ENCODE measurements around the gene SNRNP48.

DNA sequence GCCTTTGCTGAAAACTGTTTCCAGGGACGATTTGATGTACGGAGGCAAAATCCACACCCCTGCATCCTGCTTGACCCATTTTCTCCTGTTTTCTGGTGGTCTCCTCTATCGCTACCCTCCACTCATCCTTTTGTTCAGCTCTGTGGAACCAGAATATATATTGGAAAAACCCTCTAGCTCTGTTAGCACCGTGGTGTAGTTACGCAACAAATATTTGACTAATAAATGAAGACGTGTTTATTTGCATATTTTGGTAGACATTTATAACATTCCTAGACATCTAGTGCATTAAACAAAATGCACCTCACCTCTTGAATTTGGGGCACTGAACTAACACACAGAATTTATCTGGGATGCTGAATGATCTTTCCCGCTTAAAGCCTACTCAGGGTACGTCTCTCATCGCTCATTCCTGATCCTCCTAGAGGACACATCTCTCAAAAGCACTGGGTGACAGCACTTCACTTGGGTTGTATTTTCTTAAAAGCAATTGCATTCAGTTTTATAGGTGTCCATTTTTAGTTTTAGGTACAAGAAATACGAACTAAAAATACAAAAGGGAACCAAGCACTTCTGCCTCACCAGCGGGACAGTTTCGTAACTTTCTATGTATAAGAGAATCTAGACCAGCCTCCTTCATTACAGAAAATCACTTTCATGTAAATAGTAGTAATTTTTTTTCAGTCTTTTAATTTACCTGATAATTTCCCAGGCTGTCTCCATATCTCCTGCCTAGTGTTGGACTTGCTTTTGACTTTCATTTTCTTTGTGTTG lies 59.2 kb downstream of the SNRNP48 start:
- TF ChIP-seq, protein P1, sequence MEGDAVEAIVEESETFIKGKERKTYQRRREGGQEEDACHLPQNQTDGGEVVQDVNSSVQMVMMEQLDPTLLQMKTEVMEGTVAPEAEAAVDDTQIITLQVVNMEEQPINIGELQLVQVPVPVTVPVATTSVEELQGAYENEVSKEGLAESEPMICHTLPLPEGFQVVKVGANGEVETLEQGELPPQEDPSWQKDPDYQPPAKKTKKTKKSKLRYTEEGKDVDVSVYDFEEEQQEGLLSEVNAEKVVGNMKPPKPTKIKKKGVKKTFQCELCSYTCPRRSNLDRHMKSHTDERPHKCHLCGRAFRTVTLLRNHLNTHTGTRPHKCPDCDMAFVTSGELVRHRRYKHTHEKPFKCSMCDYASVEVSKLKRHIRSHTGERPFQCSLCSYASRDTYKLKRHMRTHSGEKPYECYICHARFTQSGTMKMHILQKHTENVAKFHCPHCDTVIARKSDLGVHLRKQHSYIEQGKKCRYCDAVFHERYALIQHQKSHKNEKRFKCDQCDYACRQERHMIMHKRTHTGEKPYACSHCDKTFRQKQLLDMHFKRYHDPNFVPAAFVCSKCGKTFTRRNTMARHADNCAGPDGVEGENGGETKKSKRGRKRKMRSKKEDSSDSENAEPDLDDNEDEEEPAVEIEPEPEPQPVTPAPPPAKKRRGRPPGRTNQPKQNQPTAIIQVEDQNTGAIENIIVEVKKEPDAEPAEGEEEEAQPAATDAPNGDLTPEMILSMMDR (IDR thresholded peaks at IDR 0.05): no peak
- no peak for TF ChIP-seq POLR2A (IDR thresholded peaks at IDR 0.05)
